NCI-H82 (cell line): ENCODE data around the gene FASTKD3.
"Not testable (repeated sequence)": the region's sequence is repeated elsewhere in the genome, so short reads cannot be mapped to it uniquely, and the experiment has no call there.

Experiments
- DNase-seq: peaks from one replicate; lab custom pipeline; 2025; lab: John Stamatoyannopoulos, UW

The FASTKD3 gene

GRCh38 chr5:7868773-7869473 lies at the start of gene FASTKD3, which contains the start of gene MTRR:
Gene FASTKD3 (minus strand): TSS chr5:7869031. CDS start chr5:7868083, 948 bp downstream.
Gene MTRR (plus strand): TSS chr5:7869148. CDS start chr5:7870795, 1,647 bp downstream.
- DNase-seq = peak; percentile 96

GRCh38 chr5:7917130-7918123 lies 48.6 kb upstream of the FASTKD3 start:
- DNase-seq = no peak

- no peak for DNase-seq
Observed at GRCh38 chr5:7916171-7916804, 47.5 kb upstream of the FASTKD3 start.

GRCh38 chr5:7911429-7911771 lies 42.6 kb upstream of the FASTKD3 start:
- DNase-seq = not testable (repeated sequence)

GRCh38 chr5:7910738-7911428 lies 42.1 kb upstream of the FASTKD3 start:
- no peak for DNase-seq

GRCh38 chr5:7908317-7908716 lies 39.5 kb upstream of the FASTKD3 start:
- no peak for DNase-seq

- DNase-seq = no peak
Observed at GRCh38 chr5:7907612-7908011, 38.8 kb upstream of the FASTKD3 start.

- no peak for DNase-seq
Observed at GRCh38 chr5:7904170-7904569, 35.3 kb upstream of the FASTKD3 start.

- DNase-seq = no peak
Observed at GRCh38 chr5:7902666-7903625, 34.1 kb upstream of the FASTKD3 start.

GRCh38 chr5:7902201-7902600 lies 33.4 kb upstream of the FASTKD3 start:
- no peak for DNase-seq

GRCh38 chr5:7897014-7897600 lies 28.3 kb upstream of the FASTKD3 start:
- DNase-seq = peak; percentile 7

GRCh38 chr5:7894860-7895259 lies 26.0 kb upstream of the FASTKD3 start:
- DNase-seq = no peak

GRCh38 chr5:7894439-7894838 lies 25.6 kb upstream of the FASTKD3 start:
- DNase-seq = no peak

- DNase-seq = no peak
Observed at GRCh38 chr5:7888901-7889300, 20.1 kb upstream of the FASTKD3 start.

- DNase-seq = peak; percentile 42
Observed at GRCh38 chr5:7886849-7887475, 18.1 kb upstream of the FASTKD3 start.

- DNase-seq = peak; percentile 2
Observed at GRCh38 chr5:7884491-7885267, 15.8 kb upstream of the FASTKD3 start.

- DNase-seq = no peak
Observed at GRCh38 chr5:7882926-7883325, 14.1 kb upstream of the FASTKD3 start.

GRCh38 chr5:7881816-7882215 lies 13.0 kb upstream of the FASTKD3 start:
- DNase-seq = no peak

- no peak for DNase-seq
Observed at GRCh38 chr5:7881091-7881490, 12.3 kb upstream of the FASTKD3 start.
